HG03139 (cell line): ENCODE data around the gene NRL.
A peak's percentile ranks its signal among the peaks of the same experiment; 100 is the strongest.
"Not testable (repeated sequence)": the region's sequence is repeated elsewhere in the genome, so short reads cannot be mapped to it uniquely, and the experiment has no call there.

Source experiments
- ATAC-seq: cut with Tn5 transposase; IDR thresholded peaks from one replicate; pipeline ENCODE4 v1.9.1; 2021; ENCODE audit not compliant: unreplicated experiment

NRL gene

GRCh38 chr14:24127673-24128072 lies 12.9 kb upstream of the NRL start:
- ATAC-seq: no peak

DNA sequence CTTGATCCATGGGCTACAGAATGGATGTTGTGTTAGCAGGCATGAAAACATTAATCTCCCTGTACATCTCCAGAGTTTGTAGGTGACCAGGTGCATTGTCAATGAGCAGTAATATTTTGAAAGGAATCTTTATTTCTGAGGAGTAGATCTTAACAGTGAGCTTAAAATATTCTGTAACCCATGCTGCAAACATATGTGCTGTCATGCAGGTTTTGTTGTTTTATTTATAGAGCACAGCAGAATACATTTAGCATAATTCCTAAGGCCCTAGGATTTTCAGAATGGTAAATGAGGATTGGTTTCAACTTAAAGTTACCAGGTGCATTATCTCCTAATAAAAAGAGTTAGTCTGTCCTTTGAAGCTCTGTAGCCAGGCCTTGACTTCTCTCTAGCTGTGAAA lies 12.2 kb upstream of the NRL start:
- no peak for ATAC-seq

- no peak for ATAC-seq
These were observed 9.0 kb upstream of the NRL start for GRCh38 chr14:24123424-24124417.

DNA sequence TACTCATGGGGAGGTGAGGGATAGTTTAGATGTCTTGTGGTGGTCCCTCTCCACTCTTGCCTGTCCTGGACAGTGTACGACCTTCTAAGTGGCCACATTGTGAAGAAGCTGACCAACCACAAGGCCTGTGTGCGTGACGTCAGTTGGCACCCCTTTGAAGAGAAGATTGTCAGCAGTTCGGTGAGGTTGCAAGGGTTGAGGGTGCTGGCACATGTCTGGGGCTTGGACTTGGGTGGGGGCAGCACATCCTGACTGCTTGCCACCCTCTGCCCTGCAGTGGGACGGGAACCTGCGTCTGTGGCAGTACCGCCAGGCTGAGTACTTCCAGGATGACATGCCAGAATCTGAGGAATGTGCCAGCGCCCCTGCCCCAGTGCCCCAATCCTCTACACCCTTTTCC lies 8.1 kb upstream of the NRL start:
- no peak for ATAC-seq

DNA sequence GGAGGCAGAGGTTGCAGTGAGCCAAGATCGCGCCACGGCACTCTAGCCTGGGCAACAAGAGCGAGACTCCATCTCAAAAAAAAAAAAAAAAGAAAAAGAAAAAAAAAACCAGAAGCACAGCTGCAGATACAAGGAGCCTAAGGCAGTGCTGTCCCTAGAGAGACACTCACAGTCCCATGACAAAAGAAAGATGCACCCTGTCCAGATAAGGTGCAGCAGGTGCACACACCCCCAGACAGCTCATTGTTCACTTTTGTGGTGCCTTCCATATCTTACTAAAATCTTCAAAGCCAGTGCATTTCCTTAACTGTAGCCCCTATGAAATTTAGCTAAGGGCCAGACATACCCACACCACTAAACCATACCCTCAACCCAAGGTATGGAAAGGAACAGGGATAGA lies 7.7 kb upstream of the NRL start:
- no peak for ATAC-seq

DNA sequence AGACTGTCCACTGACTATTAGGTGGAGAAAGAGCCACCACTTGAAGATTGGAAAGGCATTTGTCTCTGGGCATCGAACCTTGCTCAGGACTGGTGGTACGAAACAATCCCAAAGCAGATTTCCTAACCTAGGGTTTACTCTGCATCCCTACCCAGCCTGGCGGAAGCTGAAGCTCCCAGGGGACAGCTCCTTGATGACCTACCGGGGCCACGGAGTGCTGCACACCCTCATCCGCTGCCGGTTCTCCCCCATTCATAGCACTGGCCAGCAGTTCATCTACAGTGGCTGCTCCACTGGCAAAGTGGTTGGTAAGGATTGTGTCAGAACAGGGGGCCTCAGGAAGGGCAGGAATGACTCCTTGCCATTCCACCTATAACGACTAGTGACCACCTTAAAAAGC lies 6.5 kb upstream of the NRL start:
- ATAC-seq: no peak

DNA sequence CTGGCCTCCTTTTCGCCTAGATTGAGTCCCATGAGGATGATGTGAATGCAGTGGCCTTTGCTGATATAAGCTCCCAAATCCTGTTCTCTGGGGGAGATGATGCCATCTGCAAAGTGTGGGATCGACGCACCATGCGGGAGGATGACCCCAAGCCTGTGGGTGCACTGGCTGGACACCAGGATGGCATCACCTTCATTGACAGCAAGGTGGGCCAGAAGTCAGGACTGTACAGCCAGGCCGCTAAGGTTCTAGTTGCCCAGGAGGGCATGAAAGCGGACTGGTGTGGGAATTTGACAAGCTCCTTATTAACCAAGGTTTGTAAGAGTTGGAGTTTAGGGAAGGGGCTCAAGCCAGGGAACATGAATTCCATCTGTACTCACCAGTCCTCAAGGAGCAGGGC lies 4.9 kb upstream of the NRL start:
- ATAC-seq: no peak

- ATAC-seq: no peak
These were observed 2.4 kb upstream of the NRL start for GRCh38 chr14:24117179-24117578.

DNA sequence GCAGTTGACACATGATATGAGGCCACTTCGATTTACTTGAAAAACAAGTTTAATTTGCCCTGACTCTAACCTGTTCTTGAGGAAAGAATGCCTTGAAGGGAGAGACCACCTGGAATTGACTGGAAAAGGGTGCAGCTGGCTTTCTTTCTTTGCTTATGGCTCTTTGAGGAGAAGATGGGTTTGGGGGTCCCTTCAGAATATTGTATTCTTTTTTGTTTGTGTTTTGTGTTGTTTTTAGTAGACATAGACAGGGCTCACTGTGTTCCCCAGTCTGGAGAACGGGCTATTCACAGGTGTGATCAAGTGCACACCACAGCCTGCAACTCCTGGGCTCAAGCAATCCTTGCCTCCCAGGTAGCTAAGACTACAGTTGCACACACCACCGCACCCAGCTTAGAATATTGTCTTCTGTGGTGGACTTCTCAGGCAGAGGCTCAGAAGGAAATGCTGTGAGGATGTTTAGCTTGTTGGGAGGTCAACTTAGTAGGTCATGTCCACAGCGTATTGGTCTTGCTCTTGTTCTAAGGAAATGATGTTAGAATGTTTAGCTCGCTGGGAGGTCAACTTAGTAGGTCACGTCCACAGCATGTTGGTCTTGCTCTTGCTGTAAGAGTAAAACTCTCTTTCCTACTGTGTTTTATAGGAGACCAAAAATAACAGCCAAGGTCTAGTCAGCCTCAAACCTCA lies 1.5 kb upstream of the NRL start:
- ATAC-seq: no peak

- no peak for ATAC-seq
These were observed 826 bp upstream of the NRL start for GRCh38 chr14:24115422-24116127.

DNA sequence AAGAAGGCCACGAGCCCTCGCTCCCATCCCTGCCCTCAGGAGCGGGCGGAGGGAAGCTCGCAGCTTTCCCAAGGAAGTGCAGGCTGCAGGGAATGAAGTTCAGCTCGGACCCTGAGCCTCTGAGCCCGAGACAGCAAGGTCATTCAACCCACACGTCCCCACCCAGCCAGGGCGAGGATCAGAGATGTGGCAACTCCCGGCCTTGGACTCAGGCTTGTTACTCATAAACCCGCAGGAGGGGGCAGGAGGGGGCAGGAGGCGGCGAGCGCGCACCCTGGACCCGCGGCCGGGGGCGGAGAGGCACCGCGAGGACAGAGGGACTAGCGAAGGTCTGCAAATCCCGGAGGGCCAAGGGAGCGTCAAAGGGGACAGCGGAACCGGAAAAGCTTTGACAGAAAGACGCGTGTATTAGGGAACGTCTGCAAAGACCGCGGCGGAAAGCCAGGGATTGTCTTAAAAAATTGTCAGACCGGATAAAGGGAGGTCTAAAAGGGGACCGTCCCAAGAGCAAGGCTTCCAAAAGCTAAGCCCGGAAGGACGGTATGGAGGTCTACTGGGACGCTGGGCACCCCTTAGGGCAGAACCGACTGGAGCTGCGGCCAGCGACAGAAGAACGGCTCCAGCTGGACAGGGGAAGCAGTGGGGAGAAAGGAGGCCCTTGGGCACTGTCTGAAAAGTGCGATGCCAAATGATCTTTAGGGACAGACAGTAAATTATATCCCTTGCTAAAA lies 783 bp downstream of the NRL start:
- peak; percentile 34 for ATAC-seq

DNA sequence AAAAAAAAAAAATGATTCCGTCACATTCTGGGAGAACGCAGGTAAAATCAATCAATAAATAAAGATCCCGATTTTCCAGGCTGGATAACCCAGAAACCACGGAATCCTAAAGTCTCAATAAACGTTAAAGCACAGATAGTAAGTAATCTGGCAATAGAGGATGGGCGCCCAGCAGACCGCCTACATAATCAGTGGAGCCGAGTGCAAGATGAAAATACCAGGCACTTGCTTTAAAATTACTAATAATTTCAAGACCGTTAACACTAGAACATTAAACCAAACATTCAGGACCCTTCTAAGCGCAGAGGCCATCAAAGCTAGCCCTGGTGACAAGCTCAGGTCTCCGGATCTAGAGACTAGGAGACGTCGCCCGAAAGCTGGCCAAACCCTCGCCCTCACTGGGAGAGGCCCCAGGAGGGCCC lies 1.4 kb downstream of the NRL start:
- ATAC-seq: no peak

- no peak for ATAC-seq
These were observed 4.2 kb downstream of the NRL start for GRCh38 chr14:24110523-24110922.

DNA sequence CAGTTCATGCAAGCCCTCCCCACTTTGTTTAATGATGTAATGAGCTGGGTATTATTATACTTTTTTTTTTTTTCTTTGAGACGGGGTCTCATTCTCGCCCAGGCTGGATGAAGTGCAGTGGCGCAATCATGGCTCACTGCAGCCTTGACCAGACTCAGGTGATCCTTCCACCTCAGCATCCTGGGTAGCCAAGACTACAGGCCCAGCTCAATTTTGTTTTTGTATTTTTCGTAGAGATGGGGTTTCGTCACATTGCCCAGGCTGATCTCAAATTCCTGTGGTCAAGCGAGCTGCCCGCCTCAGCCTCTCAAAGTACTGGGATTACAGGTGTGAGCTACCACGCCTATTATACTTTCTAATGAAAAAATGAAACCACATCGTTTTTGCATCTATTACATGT lies 4.7 kb downstream of the NRL start:
- ATAC-seq: no peak

DNA sequence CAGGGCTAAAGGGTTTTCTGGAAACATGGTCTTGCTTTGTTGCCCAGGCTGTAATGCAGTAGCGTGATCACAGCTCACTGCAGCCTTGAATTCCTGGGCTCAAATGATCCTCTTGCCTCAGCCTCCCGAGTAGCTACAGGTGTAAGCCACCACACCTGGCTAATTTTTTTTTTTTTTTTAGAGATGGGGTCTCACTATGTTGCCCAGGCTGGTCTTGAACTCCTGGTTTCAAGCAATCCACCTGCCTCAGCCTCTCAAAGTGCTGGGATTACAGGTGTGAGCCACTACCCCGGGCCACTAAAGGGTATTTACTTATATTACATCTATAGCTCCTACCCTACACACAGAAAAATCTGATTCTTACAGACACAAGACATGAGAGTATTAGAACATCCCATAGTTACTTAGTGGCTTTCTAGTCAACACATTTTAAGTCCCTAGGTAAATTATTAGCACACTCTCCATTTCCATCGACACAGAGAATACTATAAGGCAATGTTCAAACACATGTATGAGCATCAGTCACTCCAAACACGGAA lies 6.3 kb downstream of the NRL start:
- peak; percentile 12 for ATAC-seq

DNA sequence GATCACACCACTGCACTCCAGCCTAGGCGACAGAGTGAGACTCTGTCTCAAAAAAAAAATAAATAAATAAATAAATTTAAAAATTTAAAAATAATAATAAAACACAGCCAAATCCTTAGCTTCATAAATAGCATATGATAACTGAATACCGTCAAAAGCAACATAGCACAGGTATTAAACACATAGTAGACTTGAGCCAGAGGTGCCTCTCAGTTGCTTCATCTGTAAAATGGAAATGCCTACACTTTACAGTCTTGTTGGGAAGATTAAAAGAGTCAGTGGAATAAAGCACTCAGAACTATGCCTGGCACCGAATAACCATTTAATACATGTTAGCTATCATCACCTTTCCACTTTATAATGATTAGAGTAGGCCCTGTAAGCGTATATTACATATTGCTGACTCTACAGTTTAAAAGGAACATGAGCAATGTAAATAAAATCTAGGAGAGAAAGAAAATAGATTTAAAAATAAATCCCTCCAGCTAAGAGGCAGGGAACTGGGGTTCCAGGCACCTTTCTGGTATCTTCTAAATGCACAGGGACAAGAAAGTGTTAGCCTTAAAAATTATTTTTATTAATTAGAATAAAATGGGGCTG lies 8.0 kb downstream of the NRL start:
- no peak for ATAC-seq

DNA sequence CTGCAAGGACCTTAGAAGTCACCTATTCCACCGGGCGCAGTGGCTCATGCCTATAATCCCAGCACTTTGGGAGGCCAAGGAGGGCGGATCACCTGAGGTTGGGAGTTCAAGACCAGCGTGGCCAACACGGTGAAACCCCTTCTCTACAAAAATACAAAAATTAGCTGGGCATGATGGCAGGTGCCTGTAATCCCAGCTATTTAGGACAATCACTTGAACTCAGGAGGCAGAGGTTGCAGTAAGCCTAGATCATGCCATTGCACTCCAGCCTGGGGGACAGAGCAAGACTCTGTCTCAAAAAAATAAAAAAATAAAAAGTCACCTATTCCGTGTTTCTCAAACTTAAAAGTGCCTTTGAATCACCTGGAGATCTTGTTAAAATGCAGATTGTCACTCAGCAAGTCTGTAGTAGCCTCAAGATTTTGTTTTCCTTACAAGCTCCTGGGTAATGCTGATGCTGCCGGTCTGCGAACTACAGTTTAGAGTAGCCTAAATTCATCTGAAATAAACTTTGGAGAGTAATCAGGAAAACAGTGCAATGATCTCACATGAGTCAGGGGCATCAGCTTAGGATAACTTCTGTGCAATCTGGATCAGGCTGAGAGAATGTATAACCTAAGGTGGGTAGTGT lies 9.0 kb downstream of the NRL start:
- ATAC-seq: not testable (repeated sequence)

DNA sequence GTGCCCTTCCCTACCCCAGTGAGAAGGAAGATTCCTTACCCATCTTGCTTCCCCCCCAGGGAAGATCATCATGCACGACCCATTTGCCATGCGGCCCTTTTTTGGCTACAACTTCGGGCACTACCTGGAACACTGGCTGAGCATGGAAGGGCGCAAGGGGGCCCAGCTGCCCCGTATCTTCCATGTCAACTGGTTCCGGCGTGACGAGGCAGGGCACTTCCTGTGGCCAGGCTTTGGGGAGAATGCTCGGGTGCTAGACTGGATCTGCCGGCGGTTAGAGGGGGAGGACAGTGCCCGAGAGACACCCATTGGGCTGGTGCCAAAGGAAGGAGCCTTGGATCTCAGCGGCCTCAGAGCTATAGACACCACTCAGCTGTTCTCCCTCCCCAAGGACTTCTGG lies 11.3 kb downstream of the NRL start:
- ATAC-seq: no peak

DNA sequence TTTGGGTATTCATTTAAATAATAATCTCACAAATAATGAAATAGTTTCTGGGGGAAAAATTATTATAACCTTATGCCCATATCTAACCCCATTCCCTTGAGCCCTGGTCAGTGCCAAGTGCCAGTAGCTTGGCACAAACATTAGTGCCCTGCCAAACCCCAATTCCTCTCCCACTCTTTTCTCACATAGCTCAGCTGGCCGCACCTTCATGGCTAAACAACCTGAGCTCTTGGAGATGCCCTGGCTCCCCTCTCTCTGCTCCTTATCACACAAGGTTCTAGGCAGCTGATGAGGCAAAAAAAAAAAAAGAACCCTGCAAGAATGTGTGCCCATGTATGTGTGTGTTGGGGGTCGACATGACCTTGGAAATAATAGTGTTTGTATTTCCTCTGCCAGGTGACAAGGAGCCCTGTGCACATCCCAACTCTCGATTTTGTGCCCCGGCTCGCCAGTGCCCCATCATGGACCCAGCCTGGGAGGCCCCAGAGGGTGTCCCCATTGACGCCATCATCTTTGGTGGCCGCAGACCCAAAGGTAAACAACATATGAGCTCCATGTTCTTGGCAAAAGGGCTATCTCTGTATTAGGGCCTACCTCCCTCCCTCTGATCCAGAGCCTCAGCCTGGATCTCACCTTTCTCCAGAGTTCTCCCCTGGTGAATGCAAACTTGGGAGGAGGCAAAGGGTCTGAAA lies 12.2 kb downstream of the NRL start:
- no peak for ATAC-seq
